GM12891 (cell line): ENCODE data around the gene TRIML2.

Source experiments
- PAX5 ChIP-seq: IDR thresholded peaks from 2 replicates; pipeline ENCODE4 v1.6.1; 2011; ENCODE audit warnings: low read length, moderate library complexity, mild to moderate bottlenecking; ENCODE audit not compliant: insufficient read depth, severe bottlenecking
- POLR2A ChIP-seq: IDR thresholded peaks from 2 replicates; pipeline ENCODE4 v1.6.1; 2011; ENCODE audit warnings: low read depth, low read length, control low read depth
- POLR2AphosphoS5 ChIP-seq: IDR thresholded peaks from 2 replicates; pipeline ENCODE4 v1.6.1; 2011; ENCODE audit warnings: low read depth, low read length, control low read depth
- POU2F2 ChIP-seq: IDR thresholded peaks from 2 replicates; pipeline ENCODE4 v1.6.1; 2011; ENCODE audit warnings: low read depth, mild to moderate bottlenecking, control low read depth, low read length, moderate library complexity
- SPI1 ChIP-seq: IDR thresholded peaks from 2 replicates; pipeline ENCODE4 v1.6.1; 2011; ENCODE audit warnings: low read depth, low read length, control low read depth
- TAF1 ChIP-seq: IDR thresholded peaks from 2 replicates; pipeline ENCODE4 v1.6.1; 2011; ENCODE audit warnings: low read depth, low read length, control low read depth

DNA sequence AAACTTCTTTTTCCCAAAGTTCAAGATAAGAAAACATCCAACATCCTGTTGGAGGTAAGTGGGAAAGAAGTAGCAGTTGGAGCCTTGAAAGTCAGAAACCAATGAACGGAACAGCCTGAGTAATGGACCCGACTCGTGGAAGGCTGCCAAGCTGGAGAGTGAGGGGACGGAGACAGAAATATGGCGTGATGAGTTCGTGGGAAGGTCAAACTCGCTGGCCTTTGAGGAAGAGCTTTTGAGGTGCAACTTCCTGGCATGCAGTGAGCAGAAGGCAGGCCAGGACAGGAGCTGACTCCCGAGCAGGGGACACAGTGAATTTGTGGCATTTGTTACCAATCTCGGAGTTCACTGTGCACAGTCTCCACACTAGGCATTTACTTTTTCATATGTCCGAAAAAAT, 28.8 kb upstream of the TRIML2 start:
- TF ChIP-seq TAF1 (no peak), POLR2AphosphoS5 (no peak), POLR2A (no peak), POU2F2 (no peak), SPI1 (no peak), PAX5 (no peak)
